Small intestine (tissue), 7 donors: Measurements from ENCODE around the gene PRRT4. TPM values are rescaled to one million over a fixed set of nuclear protein-coding genes. Genes with fewer than 3 reads are reported as not detected.

Experiments
- DNase-seq, 2 donors: peaks; one replicate each; pipeline versions ENCODE4 v3.0.0 to v3.0.0-alpha.2; 2013
- FAIRE-seq: peaks from 2 replicates; lab custom pipeline; 2012; peaks lifted over from hg19 to GRCh38; lab: Jason Lieb, UNC
- H3K27ac ChIP-seq, 3 donors: one replicate each; pipeline ENCODE4 v1.5.1; 2013; ENCODE audit warnings: low read length in 2 of 3, mild to moderate bottlenecking in 2 of 3, control low read depth in 1 of 3, inconsistent platforms in 1 of 3, low read depth in 1 of 3, moderate library complexity in 1 of 3
- H3K27me3 ChIP-seq, 3 donors: one replicate each; pipeline ENCODE4 v1.6.1; 2013; ENCODE audit warnings: low read length in 3 of 3, inconsistent platforms in 1 of 3; ENCODE audit not compliant: control insufficient read depth in 3 of 3, insufficient read depth in 3 of 3
- H3K36me3 ChIP-seq, 3 donors: one replicate each; pipeline ENCODE4 v1.6.1; 2013; ENCODE audit warnings: low read length in 3 of 3, inconsistent platforms in 1 of 3, low read depth in 1 of 3, mild to moderate bottlenecking in 1 of 3, moderate library complexity in 1 of 3; ENCODE audit not compliant: control insufficient read depth in 3 of 3, insufficient read depth in 2 of 3
- H3K4me1 ChIP-seq, 3 donors: one replicate each; pipeline ENCODE4 v1.6.1; 2013; ENCODE audit warnings: low read length in 2 of 3, inconsistent platforms in 1 of 3, low read depth in 1 of 3, mild to moderate bottlenecking in 1 of 3, moderate library complexity in 1 of 3; ENCODE audit not compliant: control insufficient read depth in 3 of 3, insufficient read depth in 2 of 3
- H3K4me3 ChIP-seq, 3 donors: one replicate each; pipeline ENCODE4 v1.5.1; 2013; ENCODE audit warnings: low read length in 3 of 3, control low read depth in 1 of 3, inconsistent platforms in 1 of 3, low read depth in 1 of 3, mild to moderate bottlenecking in 1 of 3, moderate library complexity in 1 of 3
- H3K9me3 ChIP-seq, 2 donors: one replicate each; pipeline ENCODE4 v1.6.1; 2013; ENCODE audit warnings: low read depth in 1 of 2, low read length in 1 of 2; ENCODE audit not compliant: control insufficient read depth in 2 of 2, insufficient read depth in 1 of 2
- WGBS, 3 donors: extraction: QIAGEN DNeasy Blood & Tissue Kit; methylation state at CpG; one replicate each; pipeline ENCODE4 v1.1.7; 2013; 5-methylcytosine and 5-hydroxymethylcytosine counted together
- polyA plus RNA-seq, 4 donors: library from polyadenylated mRNA; stranded (reverse) in 3 of 4; unstranded in 1 of 4; fragments of 200-250 nt in 3 of 4; fragments of 120-200 nt in 1 of 4; gene quantifications; one replicate each; pipeline versions ENCODE4 v1.2.1 to v1.2.3, GENCODE V29; 2013
- donor health status: healthy with polysubstance abuse.
- donor health status: control.
- donor health status: control.
- donor health status: Bipolar disorder and iron deficiency.
- donor health status: healthy.

The PRRT4 gene
- polyA plus RNA-seq, 4 donors: 0.49 to 1.3 TPM; not detected in 2

GRCh38 chr7:128343554-128344430 lies 17.7 kb downstream of the PRRT4 start, which contains the start of gene RBM28:
RBM28 (minus strand) TSS chr7:128343908; CDS start chr7:128343793, 115 bp downstream.
- H3K27me3 ChIP-seq: peaks cover 0 to 12% (median 0%) of the 10 kb centered on the region in 3 donors
- H3K9me3 ChIP-seq: no peaks in the 10 kb centered on the region
- peak within 1 kb of the TSS; percentile 56 to 89 (median 76) for H3K27ac ChIP-seq
- DNase-seq (peak; percentile 94), FAIRE-seq (no peak)
- peaks cover 0 to 2% (median 2%) of the 10 kb centered on the region in 3 donors for H3K36me3 ChIP-seq
- WGBS, 3 donors: 12 to 13% (median 13%) methylated on average over 49 of the region's 49 CpGs
- peak within 1 kb of the TSS; percentile 66 to 86 (median 71) for H3K4me3 ChIP-seq
- H3K4me1 ChIP-seq: peaks cover 0 to 12% (median 8%) of the 10 kb centered on the region in 3 donors

- DNase-seq (no peak), FAIRE-seq (no peak)
- Histone ChIP-seq H3K9me3 (no peaks in the 10 kb centered on the region), H3K4me3 (no peak overlapping the region), H3K27me3 (no peaks in the 10 kb centered on the region), H3K27ac (no peak overlapping the region), H3K36me3 (peaks cover 4 to 12% (median 6%) of the 10 kb centered on the region in 3 donors), H3K4me1 (peaks cover 0 to 12% (median 8%) of the 10 kb centered on the region in 3 donors)
- WGBS, 3 donors: 88 to 91% (median 89%) methylated on average over 6 of the region's 6 CpGs
These were observed 19.8 kb downstream of the PRRT4 start for GRCh38 chr7:128341733-128342132.

GRCh38 chr7:128335730-128336129 lies 25.8 kb downstream of the PRRT4 start:
- FAIRE-seq (no peak), DNase-seq (no peak)
- H3K27me3 ChIP-seq: no peaks in the 10 kb centered on the region
- no peaks in the 10 kb centered on the region for H3K9me3 ChIP-seq
- peaks cover 24 to 26% (median 26%) of the 10 kb centered on the region in 3 donors for H3K36me3 ChIP-seq
- H3K27ac ChIP-seq: no peak overlapping the region
- no peaks in the 10 kb centered on the region for H3K4me1 ChIP-seq
- H3K4me3 ChIP-seq: no peak overlapping the region
- WGBS, 3 donors: 91 to 98% (median 92%) methylated on average over 3 of the region's 3 CpGs

GRCh38 chr7:128324368-128324680 lies 37.2 kb downstream of the PRRT4 start:
- 92 to 93% (median 93%) methylated on average over 9 of the region's 9 CpGs for WGBS, 3 donors
- no peak for FAIRE-seq
- Histone ChIP-seq H3K9me3 (no peaks in the 10 kb centered on the region), H3K4me3 (no peak overlapping the region), H3K27ac (no peak overlapping the region), H3K4me1 (no peaks in the 10 kb centered on the region), H3K36me3 (peaks cover 7 to 39% (median 13%) of the 10 kb centered on the region in 3 donors), H3K27me3 (no peaks in the 10 kb centered on the region)
- DNase-seq: no peak

- no peaks in the 10 kb centered on the region for H3K4me1 ChIP-seq
- no peaks in the 10 kb centered on the region for H3K27me3 ChIP-seq
- FAIRE-seq (no peak), DNase-seq (no peak)
- no peaks in the 10 kb centered on the region for H3K9me3 ChIP-seq
- H3K4me3 ChIP-seq: no peak overlapping the region
- peaks cover 7 to 34% (median 16%) of the 10 kb centered on the region in 3 donors for H3K36me3 ChIP-seq
- WGBS, 3 donors: 71 to 89% (median 80%) methylated on average over 10 of the region's 10 CpGs
- H3K27ac ChIP-seq: no peak overlapping the region
These were observed 37.8 kb downstream of the PRRT4 start for GRCh38 chr7:128323459-128324367.

GRCh38 chr7:128323040-128323439 lies 38.5 kb downstream of the PRRT4 start:
- FAIRE-seq: no peak
- Histone ChIP-seq H3K4me3 (no peak overlapping the region), H3K36me3 (peaks cover 7 to 38% (median 16%) of the 10 kb centered on the region in 3 donors)

GRCh38 chr7:128322040-128322643 lies 39.3 kb downstream of the PRRT4 start:
- Histone ChIP-seq H3K36me3 (peaks cover 7 to 42% (median 21%) of the 10 kb centered on the region in 3 donors), H3K27me3 (no peaks in the 10 kb centered on the region), H3K9me3 (no peaks in the 10 kb centered on the region), H3K4me3 (no peak overlapping the region), H3K4me1 (no peaks in the 10 kb centered on the region), H3K27ac (no peak overlapping the region)
- DNase-seq: peak; percentile 27 to 58
- 57 to 67% (median 59%) methylated on average over 3 of the region's 3 CpGs for WGBS, 3 donors
- no peak for FAIRE-seq

More at GRCh38 chr7:128323040-128323439, 38.5 kb downstream of the PRRT4 start:
- Histone ChIP-seq H3K4me1 (no peaks in the 10 kb centered on the region), H3K27me3 (no peaks in the 10 kb centered on the region), H3K27ac (no peak overlapping the region), H3K9me3 (no peaks in the 10 kb centered on the region)
- DNase-seq: no peak

GRCh38 chr7:128321044-128321422 lies 40.5 kb downstream of the PRRT4 start:
- Histone ChIP-seq H3K27ac (peak overlapping the region in 1 of 3 donors; percentile 45), H3K4me1 (no peaks in the 10 kb centered on the region), H3K27me3 (no peaks in the 10 kb centered on the region), H3K9me3 (no peaks in the 10 kb centered on the region), H3K36me3 (peaks cover 14 to 41% (median 24%) of the 10 kb centered on the region in 3 donors), H3K4me3 (no peak overlapping the region)
- FAIRE-seq (no peak), DNase-seq (no peak)
- WGBS, 3 donors: 66 to 88% (median 77%) methylated on average over 5 of the region's 5 CpGs
